Muscle layer of colon (tissue), 2 donors: ENCODE results near the gene OR1N2.
"Not testable (repeated sequence)": the region's sequence is repeated elsewhere in the genome, so short reads cannot be mapped to it uniquely, and the experiment has no call there.

ENCODE experiments used
- H3K27ac ChIP-seq: one replicate; pipeline ENCODE4 v1.7.0; 2013; ENCODE audit warnings: low read depth, mild to moderate bottlenecking, low read length, moderate library complexity
- H3K27me3 ChIP-seq, 2 donors: one replicate each; pipeline ENCODE4 v1.7.0; 2013; ENCODE audit warnings: low read length in 2 of 2, mild to moderate bottlenecking in 2 of 2; ENCODE audit not compliant: insufficient read depth in 2 of 2, control insufficient read depth in 1 of 2
- H3K36me3 ChIP-seq: one replicate; pipeline ENCODE4 v1.7.0; 2013; ENCODE audit warnings: mild to moderate bottlenecking, low read length; ENCODE audit not compliant: insufficient read depth
- H3K4me1 ChIP-seq: one replicate; pipeline ENCODE4 v1.7.0; 2013; ENCODE audit warnings: mild to moderate bottlenecking, low read length; ENCODE audit not compliant: insufficient read depth
- H3K4me3 ChIP-seq, 2 donors: one replicate each; pipeline ENCODE4 v1.7.0; 2013; ENCODE audit warnings: low read length in 2 of 2, low read depth in 1 of 2, mild to moderate bottlenecking in 1 of 2, moderate library complexity in 1 of 2
- H3K9ac ChIP-seq: one replicate; pipeline ENCODE4 v1.7.0; 2013; ENCODE audit warnings: low read length
- H3K9me3 ChIP-seq: one replicate; pipeline ENCODE4 v1.7.0; 2013; ENCODE audit warnings: mild to moderate bottlenecking, low read length
- donor health status: abdominal sarcoma.
- donor health status: Adenocarcinoma of cecum.

The OR1N2 gene

GRCh38 chr9:122546196-122546595, 6.7 kb upstream of the OR1N2 start:
- H3K27me3 ChIP-seq: no peaks in the 10 kb centered on the region
- H3K4me1 ChIP-seq: no peaks in the 10 kb centered on the region
- H3K36me3 ChIP-seq: no peaks in the 10 kb centered on the region
- no peak overlapping the region for H3K9ac ChIP-seq
- H3K4me3 ChIP-seq: no peak overlapping the region
- no peaks in the 10 kb centered on the region for H3K9me3 ChIP-seq
- no peak overlapping the region for H3K27ac ChIP-seq

- H3K4me3 ChIP-seq: no peak overlapping the region
- no peaks in the 10 kb centered on the region for H3K36me3 ChIP-seq
- H3K27me3 ChIP-seq: no peaks in the 10 kb centered on the region
- no peaks in the 10 kb centered on the region for H3K9me3 ChIP-seq
- no peak overlapping the region for H3K9ac ChIP-seq
- H3K27ac ChIP-seq: no peak overlapping the region
- no peaks in the 10 kb centered on the region for H3K4me1 ChIP-seq
Measured at GRCh38 chr9:122551371-122551770, 1.5 kb upstream of the OR1N2 start.

GRCh38 chr9:122561446-122561845, 8.5 kb downstream of the OR1N2 start:
- no peak overlapping the region for H3K9ac ChIP-seq
- no peaks in the 10 kb centered on the region for H3K36me3 ChIP-seq
- peaks cover 5% of the 10 kb centered on the region for H3K9me3 ChIP-seq
- no peak overlapping the region for H3K4me3 ChIP-seq
- H3K27ac ChIP-seq: no peak overlapping the region
- H3K4me1 ChIP-seq: no peaks in the 10 kb centered on the region
- no peaks in the 10 kb centered on the region for H3K27me3 ChIP-seq

- no peak overlapping the region for H3K9ac ChIP-seq
- H3K4me1 ChIP-seq: no peaks in the 10 kb centered on the region
- H3K27me3 ChIP-seq: no peaks in the 10 kb centered on the region
- H3K36me3 ChIP-seq: no peaks in the 10 kb centered on the region
- H3K27ac ChIP-seq: no peak overlapping the region
- no peak overlapping the region for H3K4me3 ChIP-seq
- peaks cover 5% of the 10 kb centered on the region for H3K9me3 ChIP-seq
Measured at GRCh38 chr9:122562134-122562760, 9.3 kb downstream of the OR1N2 start.

GRCh38 chr9:122567901-122568300, 15.0 kb downstream of the OR1N2 start:
- Histone ChIP-seq H3K4me1 (no peaks in the 10 kb centered on the region), H3K27me3 (no peaks in the 10 kb centered on the region), H3K4me3 (no peak overlapping the region), H3K36me3 (no peaks in the 10 kb centered on the region), H3K9me3 (peaks cover 5% of the 10 kb centered on the region), H3K9ac (no peak overlapping the region), H3K27ac (no peak overlapping the region)

GRCh38 chr9:122572456-122572855, 19.5 kb downstream of the OR1N2 start:
- Histone ChIP-seq H3K27ac (no peak overlapping the region), H3K36me3 (no peaks in the 10 kb centered on the region), H3K4me3 (no peak overlapping the region)

GRCh38 chr9:122579874-122580273, 27.0 kb downstream of the OR1N2 start:
- no peaks in the 10 kb centered on the region for H3K27me3 ChIP-seq
- H3K9me3 ChIP-seq: no peaks in the 10 kb centered on the region
- no peak overlapping the region for H3K9ac ChIP-seq
- no peak overlapping the region for H3K4me3 ChIP-seq
- H3K36me3 ChIP-seq: no peaks in the 10 kb centered on the region
- no peaks in the 10 kb centered on the region for H3K4me1 ChIP-seq
- no peak overlapping the region for H3K27ac ChIP-seq

More at GRCh38 chr9:122572456-122572855, 19.5 kb downstream of the OR1N2 start:
- Histone ChIP-seq H3K9me3 (no peaks in the 10 kb centered on the region), H3K9ac (no peak overlapping the region), H3K4me1 (no peaks in the 10 kb centered on the region), H3K27me3 (no peaks in the 10 kb centered on the region)

- no peak overlapping the region for H3K27ac ChIP-seq
- H3K4me1 ChIP-seq: no peaks in the 10 kb centered on the region
- no peaks in the 10 kb centered on the region for H3K9me3 ChIP-seq
Measured at GRCh38 chr9:122580360-122580759, 27.4 kb downstream of the OR1N2 start.

GRCh38 chr9:122583284-122583683, 30.4 kb downstream of the OR1N2 start, which contains the start of gene OR1L8:
Gene OR1L8, minus strand, starts transcription at chr9:122583384. Its CDS starts 14,907 bp downstream, at chr9:122568477.
- not testable (repeated sequence) for H3K4me3 ChIP-seq, H3K36me3 ChIP-seq, H3K27me3 ChIP-seq, H3K9ac ChIP-seq, H3K4me1 ChIP-seq, H3K27ac ChIP-seq, H3K9me3 ChIP-seq

More at GRCh38 chr9:122580360-122580759, 27.4 kb downstream of the OR1N2 start:
- H3K9ac ChIP-seq: no peak overlapping the region
- no peaks in the 10 kb centered on the region for H3K36me3 ChIP-seq
- H3K27me3 ChIP-seq: no peaks in the 10 kb centered on the region
- no peak overlapping the region for H3K4me3 ChIP-seq
